ENCODE results near the gene PAPOLA.

Gene PAPOLA

DNA sequence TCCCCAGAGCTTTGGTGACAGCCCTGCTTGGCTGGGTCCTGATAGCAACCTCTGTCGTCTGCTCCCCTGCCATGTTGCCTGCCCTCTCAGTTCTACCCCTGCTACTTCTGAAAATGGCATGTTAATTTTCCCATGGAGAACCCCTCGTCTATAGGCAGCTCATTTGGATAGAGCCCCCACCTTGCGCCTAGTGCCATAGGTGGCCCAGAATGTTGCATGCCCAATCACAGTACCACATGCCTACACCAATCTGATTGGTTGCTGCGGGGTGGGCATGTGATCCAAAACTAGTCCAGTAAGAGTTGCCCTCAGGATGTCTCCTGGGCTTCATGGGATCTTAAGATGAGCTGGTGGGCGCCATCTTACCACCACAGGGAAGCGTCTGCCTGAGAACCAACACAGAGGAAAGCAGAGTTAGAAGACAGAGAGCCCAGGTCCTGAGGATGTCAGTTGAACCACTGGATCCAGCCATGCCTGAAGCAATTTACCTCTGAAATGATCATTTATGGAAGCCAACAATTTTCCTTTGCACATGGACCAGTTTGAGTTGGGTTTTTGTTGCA is 85.7 kb downstream of the PAPOLA start:
- no peak for DNase-seq

GRCh38 chr14:96588410-96589257 is 86.5 kb downstream of the PAPOLA start:
- DNase-seq = peak; percentile 21

GRCh38 chr14:96589577-96589976 is 87.4 kb downstream of the PAPOLA start:
- DNase-seq = peak; percentile 32

GRCh38 chr14:96590190-96590864 is 88.1 kb downstream of the PAPOLA start:
- no peak for DNase-seq

DNA sequence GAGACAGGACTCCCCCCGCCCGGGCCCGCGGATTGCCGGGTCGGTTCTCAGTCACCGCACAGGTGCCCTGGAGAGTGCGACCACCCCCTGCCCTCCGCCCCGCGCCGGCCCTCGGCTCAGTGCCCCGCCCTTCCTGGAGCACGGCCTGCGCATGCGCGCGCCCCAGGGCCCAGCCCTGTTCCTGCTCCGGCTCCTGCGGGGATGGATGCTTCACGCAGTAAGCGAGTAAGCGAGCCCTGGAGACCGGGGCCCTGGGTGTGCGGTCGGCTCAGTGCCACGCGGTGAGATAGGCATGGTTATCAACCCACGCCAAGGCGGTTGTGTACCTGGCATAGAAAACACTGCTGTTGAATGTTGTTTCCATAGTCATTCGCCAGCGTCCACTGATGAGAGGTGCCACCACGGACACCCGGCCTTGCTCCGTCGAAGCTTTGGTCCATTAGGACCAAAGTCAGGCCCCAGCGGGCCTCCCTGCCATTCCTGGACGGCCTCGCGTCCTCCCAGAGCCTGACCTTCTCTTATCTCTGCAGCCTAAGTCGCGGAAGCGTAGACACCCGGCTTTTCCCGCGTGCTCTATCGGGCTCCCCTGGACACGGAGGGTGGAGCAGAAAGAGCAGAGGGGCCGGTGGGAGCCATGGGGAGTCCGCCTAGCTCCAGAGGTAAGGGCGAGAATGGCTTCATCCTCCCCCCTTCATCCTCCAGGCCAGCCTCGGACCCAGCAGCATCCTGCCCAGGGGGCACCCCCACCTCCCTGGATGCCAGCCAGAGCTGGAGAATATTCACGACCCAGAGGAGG is 90.6 kb downstream of the PAPOLA start:
- DNase-seq = peak; percentile 88

DNA sequence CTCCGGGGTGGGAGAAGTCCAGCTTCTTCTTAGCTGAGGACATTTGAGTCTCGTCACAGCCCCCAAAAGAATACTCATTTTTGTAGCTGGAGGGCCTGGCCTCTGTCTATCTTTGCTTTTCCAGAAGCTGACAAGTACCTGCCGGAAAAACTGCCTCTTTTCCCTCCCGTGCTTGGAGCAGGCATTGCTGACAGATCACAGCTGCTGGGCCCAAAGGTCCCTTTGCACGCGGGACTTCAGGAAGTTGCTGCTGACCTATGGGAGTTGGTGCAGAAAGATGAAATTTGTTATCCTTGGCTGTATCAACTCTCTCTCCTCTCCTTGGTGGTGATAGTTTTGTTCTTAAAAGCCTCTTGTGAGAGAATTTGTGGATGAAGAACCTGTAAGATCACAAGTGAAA is 92.8 kb downstream of the PAPOLA start:
- no peak for DNase-seq

DNA sequence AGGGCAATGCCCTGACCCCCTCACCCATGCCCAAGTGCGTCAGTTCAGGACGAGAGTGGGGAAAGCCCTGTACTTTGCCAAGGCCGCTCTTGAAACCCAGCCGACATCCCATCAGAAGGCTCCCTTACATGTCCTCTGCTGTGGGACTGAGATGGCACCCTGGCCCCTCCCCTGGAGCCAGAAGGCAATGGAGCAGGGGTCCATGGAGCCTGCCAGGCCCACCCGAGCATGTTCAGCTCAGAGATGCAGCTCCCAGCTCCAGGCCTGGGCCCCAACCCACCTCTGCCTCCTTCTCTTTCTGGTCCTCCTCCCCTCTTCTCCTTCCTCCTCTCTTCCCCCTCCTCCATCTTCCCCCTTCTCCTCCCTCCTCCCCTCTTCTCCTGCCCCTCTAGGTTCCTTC is 95.5 kb downstream of the PAPOLA start:
- no peak for DNase-seq

- DNase-seq = no peak
Measured at GRCh38 chr14:96598332-96598928, 96.2 kb downstream of the PAPOLA start.

DNA sequence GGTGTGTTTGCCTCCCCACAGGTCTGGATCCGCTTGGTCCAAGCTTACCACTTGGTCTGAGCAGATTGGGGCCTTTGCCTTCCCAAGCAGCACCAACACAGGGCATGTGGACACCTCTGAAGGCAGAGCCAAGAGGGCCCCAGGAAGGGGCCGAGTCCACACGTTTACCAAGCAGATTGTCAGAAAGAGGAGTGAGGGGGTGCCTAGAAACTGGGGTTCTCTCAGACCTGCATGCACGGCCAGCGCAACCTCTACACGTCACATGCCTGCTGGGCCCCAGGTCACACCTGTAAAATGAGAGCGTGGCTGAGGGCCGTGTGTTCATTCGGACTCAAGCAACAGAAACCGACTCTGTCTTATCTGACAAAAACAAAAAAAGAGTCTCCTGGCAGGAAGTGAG is 96.9 kb downstream of the PAPOLA start:
- DNase-seq = no peak

DNA sequence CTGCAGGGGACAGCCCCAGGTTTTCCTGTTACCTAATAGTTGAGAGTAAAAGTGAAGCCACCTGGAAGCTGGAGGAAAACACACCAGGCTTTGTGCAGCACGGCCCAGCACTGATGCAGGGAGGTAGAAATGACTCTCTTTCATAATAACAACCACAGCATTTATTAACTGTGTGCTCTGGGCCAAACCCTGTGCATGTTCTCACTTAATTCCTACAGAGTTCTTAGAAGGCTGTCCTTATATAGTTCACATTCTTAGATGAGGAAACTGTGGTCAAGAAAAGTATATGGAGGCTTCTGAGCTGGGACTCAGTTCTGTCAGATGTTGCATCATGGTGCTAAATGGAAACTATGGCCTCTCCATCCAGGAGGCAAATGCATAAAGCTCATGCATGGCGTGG is 100.0 kb downstream of the PAPOLA start:
- no peak for DNase-seq

DNA sequence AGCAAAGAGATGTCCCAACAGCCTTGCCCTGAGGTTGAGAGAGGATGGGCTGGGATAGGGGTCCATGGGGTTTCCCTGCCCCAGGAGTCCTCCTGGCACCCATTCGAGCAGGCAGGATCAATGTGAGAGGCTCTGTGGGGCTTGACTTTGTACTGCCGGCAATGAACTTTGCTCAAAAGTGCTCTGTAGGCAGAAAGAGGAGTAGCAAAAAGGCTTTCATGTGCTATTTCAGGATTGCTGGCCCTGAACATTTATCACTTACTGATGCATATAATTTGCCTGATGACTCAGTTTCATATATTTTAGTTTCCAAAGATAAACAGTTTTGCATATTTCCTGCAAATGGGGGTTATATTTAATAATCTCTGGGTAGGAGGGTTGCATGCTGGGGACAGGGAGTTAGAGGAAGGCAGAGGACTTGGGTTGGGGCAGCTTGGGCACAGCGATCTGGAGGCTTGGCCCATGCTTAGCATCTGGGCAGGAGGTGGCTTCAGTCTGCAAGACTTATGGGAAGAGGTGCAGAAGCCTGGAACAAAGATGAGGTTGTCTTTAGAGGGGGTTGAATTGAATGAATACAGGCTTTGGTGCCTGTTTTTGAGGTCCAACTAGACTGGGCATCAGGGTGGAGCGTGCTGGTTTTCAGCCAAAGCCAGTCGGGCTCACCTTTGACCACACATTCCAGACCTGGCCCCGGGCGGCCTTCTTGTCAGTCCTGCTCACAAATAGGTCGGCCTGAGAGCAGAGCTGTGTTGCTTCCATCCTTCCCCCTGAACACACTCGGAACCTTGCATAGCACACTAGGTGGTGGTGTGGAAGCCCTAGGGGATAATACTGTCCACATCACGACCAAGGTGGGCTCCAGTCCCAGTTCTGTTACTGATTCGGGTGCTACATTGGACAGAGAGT is 101.4 kb downstream of the PAPOLA start:
- DNase-seq = no peak

DNA sequence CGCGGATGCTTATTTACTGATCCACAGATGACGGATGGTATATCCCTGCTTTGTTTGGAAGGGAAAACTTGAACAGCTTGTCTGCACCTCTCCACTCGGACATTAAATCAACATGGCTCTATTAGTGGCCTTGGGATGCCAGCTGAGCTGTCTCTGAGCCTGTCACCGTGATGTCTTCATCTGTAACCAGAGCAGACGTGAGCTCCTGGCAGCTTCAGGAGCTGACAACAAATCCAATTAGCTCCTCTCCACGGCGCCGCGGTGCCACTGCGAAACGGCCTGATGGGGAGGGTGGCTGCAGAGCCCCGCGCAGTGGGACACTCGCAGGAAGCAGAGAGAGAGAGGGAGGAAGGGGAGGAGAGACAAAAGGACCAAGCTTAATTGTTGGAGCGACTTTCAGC is 112.3 kb downstream of the PAPOLA start:
- DNase-seq = no peak

DNA sequence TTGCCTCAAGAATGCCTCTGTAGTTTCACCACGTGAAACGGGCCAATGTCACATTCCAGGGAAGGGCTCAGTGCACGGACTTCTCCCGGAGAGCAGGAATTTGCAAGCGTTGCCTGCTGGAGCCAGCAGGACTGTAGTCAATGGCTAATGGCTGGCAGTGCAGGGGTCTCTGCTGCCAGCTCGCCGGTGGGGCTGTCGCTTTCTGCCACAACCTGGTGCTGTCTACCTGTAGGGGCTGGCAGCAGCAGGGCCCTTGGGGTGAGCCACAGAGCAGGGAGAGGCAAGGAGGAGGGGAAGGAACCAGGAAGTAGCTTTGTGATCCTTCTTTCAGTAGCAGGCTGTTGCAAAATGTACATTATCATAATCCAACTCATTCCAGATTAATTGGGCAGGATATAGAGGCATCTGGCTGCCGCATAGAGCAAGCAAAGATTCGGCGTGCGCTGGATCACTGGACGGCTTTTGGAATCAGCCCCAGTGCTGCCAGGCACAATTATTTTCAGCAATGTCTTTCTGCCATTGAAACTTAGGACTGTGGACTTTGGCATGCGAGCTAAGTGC is 114.1 kb downstream of the PAPOLA start:
- DNase-seq = no peak
